H1 (cell line): ENCODE results near the gene DCTD. TPM values are rescaled to one million over a fixed set of nuclear protein-coding genes. Genes with fewer than 3 reads are reported as not detected.
A peak's percentile ranks its signal among the peaks of the same experiment; 100 is the strongest.

Source experiments
- CTCF ChIA-PET: fragments of 300-600 bp; sonication (Branson Sonifier 250); formaldehyde crosslinking; loops from one replicate; lab custom pipeline; 2021; ENCODE audit not compliant: partially characterized antibody; lab: Charles Lee
- POLR2A ChIA-PET: fragments of 300-600 bp; sonication (Branson Sonifier 250); formaldehyde crosslinking; loops from one replicate; lab custom pipeline; 2021; ENCODE audit warnings: inconsistent platforms; ENCODE audit not compliant: partially characterized antibody; lab: Charles Lee
- DNase-seq, 2 experiments: peaks; one replicate each; pipeline versions ENCODE4 v3.0.0 to v3.0.0-alpha.2; 2010 to 2022; ENCODE audit warnings: low spot score in 2 of 2, low read depth in 1 of 2, mixed read lengths in 1 of 2
- FAIRE-seq: peaks from 2 replicates; lab custom pipeline; 2011; peaks lifted over from hg19 to GRCh38; lab: Jason Lieb, UNC
- H2AFZ ChIP-seq: 2 replicates; pipeline ENCODE4 v1.8.1; 2012; ENCODE audit warnings: low read length, inconsistent platforms
- H2AK5ac ChIP-seq: 2 replicates; pipeline ENCODE4 v1.6.1; 2013; ENCODE audit warnings: low read depth, low read length
- H2BK120ac ChIP-seq: replicated peaks from 2 replicates; pipeline ENCODE3; 2013; ENCODE audit warnings: low read depth, low read length, inconsistent platforms
- H2BK12ac ChIP-seq: 2 replicates; pipeline ENCODE4 v1.6.1; 2013; ENCODE audit warnings: low read depth, low read length
- H2BK15ac ChIP-seq: 2 replicates; pipeline ENCODE4 v1.6.1; 2013; ENCODE audit warnings: low read length
- H2BK20ac ChIP-seq: 2 replicates; pipeline ENCODE4 v1.6.1; 2013; ENCODE audit warnings: low read length
- H2BK5ac ChIP-seq: 2 replicates; pipeline ENCODE4 v1.6.1; 2013; ENCODE audit warnings: low read depth, low read length
- H3K14ac ChIP-seq: 2 replicates; pipeline ENCODE4 v1.6.1; 2013; ENCODE audit warnings: inconsistent platforms; ENCODE audit not compliant: insufficient read length
- H3K18ac ChIP-seq: 2 replicates; pipeline ENCODE4 v1.6.1; 2013; ENCODE audit warnings: low read length; ENCODE audit errors: extremely low read depth
- H3K23ac ChIP-seq: 2 replicates; pipeline ENCODE4 v1.6.1; 2013; ENCODE audit warnings: inconsistent platforms; ENCODE audit not compliant: insufficient read length
- H3K23me2 ChIP-seq: 2 replicates; pipeline ENCODE4 v1.6.1; 2013; ENCODE audit warnings: low read depth, low read length
- H3K27ac ChIP-seq: 2 replicates; pipeline ENCODE4 v1.6.1; 2011; ENCODE audit warnings: low read depth, low read length, inconsistent platforms
- H3K27me3 ChIP-seq, 4 experiments: replicated peaks in 1 of 4; 1 replicate in 1 of 4; 2 replicates in 3 of 4; pipeline versions ENCODE4 v1.6.1 to v1.8.1; 2011 to 2013; ENCODE audit warnings: low read length in 3 of 4, mild to moderate bottlenecking in 3 of 4, inconsistent platforms in 2 of 4, mixed read lengths in 2 of 4, moderate library complexity in 1 of 4; ENCODE audit not compliant: control insufficient read depth in 3 of 4, insufficient read depth in 3 of 4; ENCODE audit errors: extremely low read depth in 1 of 4
- H3K36me3 ChIP-seq, 4 experiments: 2 replicates each; pipeline versions ENCODE4 v1.6.1 to v1.8.1; 2011 to 2013; ENCODE audit warnings: mild to moderate bottlenecking in 4 of 4, low read length in 3 of 4, moderate library complexity in 2 of 4, control low read depth in 1 of 4, inconsistent platforms in 1 of 4; ENCODE audit not compliant: insufficient read depth in 4 of 4, control insufficient read depth in 2 of 4
- H3K4ac ChIP-seq: replicated peaks from 2 replicates; pipeline ENCODE3; 2013; ENCODE audit warnings: low read length, low read depth, mixed read lengths, inconsistent platforms; ENCODE audit not compliant: insufficient read length
- H3K4me1 ChIP-seq, 4 experiments: replicated peaks in 1 of 4; 1 replicate in 1 of 4; 2 replicates in 3 of 4; pipeline versions ENCODE4 v1.6.1 to v1.8.1; 2011 to 2013; ENCODE audit warnings: low read length in 3 of 4, inconsistent platforms in 2 of 4, mixed read lengths in 1 of 4; ENCODE audit not compliant: insufficient read depth in 4 of 4, control insufficient read depth in 3 of 4
- H3K4me2 ChIP-seq, 2 experiments: 2 replicates each; pipeline versions ENCODE4 v1.6.1 to v1.8.1; 2011 to 2013; ENCODE audit warnings: low read depth in 2 of 2, low read length in 2 of 2, control low read depth in 1 of 2, inconsistent platforms in 1 of 2, mild to moderate bottlenecking in 1 of 2; ENCODE audit not compliant: insufficient read depth in 1 of 2
- H3K4me3 ChIP-seq, 4 experiments: fragments of 200-600, 300-600 bp in 1 of 4; sonication (generic), shearing (Covaris generic), sonication (Bioruptor Twin) in 1 of 4; 2 replicates each; pipeline versions ENCODE4 v1.5.1 to v1.8.1; 2011 to 2016; ENCODE audit warnings: low read length in 4 of 4, low read depth in 3 of 4, control low read depth in 2 of 4, inconsistent platforms in 2 of 4, mild to moderate bottlenecking in 2 of 4, mixed read lengths in 1 of 4, moderate library complexity in 1 of 4; ENCODE audit not compliant: insufficient read depth in 2 of 4; ENCODE audit errors: extremely low read depth in 1 of 4
- H3K56ac ChIP-seq: replicated peaks from 2 replicates; pipeline ENCODE3; 2013; ENCODE audit warnings: low read depth, mild to moderate bottlenecking, mixed read lengths, low read length, inconsistent platforms; ENCODE audit not compliant: insufficient read length
- H3K79me1 ChIP-seq: 2 replicates; pipeline ENCODE4 v1.6.1; 2013; ENCODE audit warnings: low read depth, low read length, control low read depth
- H3K79me2 ChIP-seq, 2 experiments: 2 replicates each; pipeline versions ENCODE4 v1.6.1 to v1.8.1; 2012 to 2013; ENCODE audit warnings: low read length in 2 of 2, mild to moderate bottlenecking in 2 of 2, inconsistent platforms in 1 of 2; ENCODE audit not compliant: insufficient read depth in 2 of 2, control insufficient read depth in 1 of 2
- H3K9ac ChIP-seq, 4 experiments: replicated peaks in 1 of 4; 1 replicate in 1 of 4; 2 replicates in 3 of 4; pipeline versions ENCODE4 v1.6.1 to v1.8.1; 2011 to 2013; ENCODE audit warnings: low read depth in 3 of 4, low read length in 3 of 4, control low read depth in 2 of 4, mild to moderate bottlenecking in 2 of 4, moderate library complexity in 2 of 4, inconsistent platforms in 1 of 4; ENCODE audit errors: extremely low read depth in 1 of 4
- H3K9me3 ChIP-seq, 2 experiments: 2 replicates each; pipeline versions ENCODE4 v1.6.1 to v1.8.1; 2012 to 2013; ENCODE audit warnings: mild to moderate bottlenecking in 2 of 2, moderate library complexity in 2 of 2, control low read depth in 1 of 2, inconsistent platforms in 1 of 2, low read depth in 1 of 2, low read length in 1 of 2, mixed read lengths in 1 of 2; ENCODE audit not compliant: insufficient read depth in 2 of 2
- H4K20me1 ChIP-seq, 2 experiments: replicated peaks in 1 of 2; 2 replicates each; pipeline versions ENCODE3 to v1.8.1; 2011 to 2013; ENCODE audit warnings: inconsistent platforms in 2 of 2, low read length in 2 of 2, mild to moderate bottlenecking in 1 of 2; ENCODE audit not compliant: insufficient read depth in 2 of 2, control insufficient read depth in 1 of 2
- H4K5ac ChIP-seq: 2 replicates; pipeline ENCODE4 v1.6.1; 2013; ENCODE audit warnings: low read length, low read depth, mixed read lengths, inconsistent platforms; ENCODE audit not compliant: insufficient read length
- H4K8ac ChIP-seq: 2 replicates; pipeline ENCODE4 v1.8.0; 2013; ENCODE audit warnings: mild to moderate bottlenecking, moderate library complexity, low read length, inconsistent platforms; ENCODE audit not compliant: insufficient read depth; ENCODE audit errors: extremely low read depth
- H4K91ac ChIP-seq: replicated peaks from 2 replicates; pipeline ENCODE3; 2013; ENCODE audit warnings: low read length, mixed read lengths, inconsistent platforms; ENCODE audit not compliant: insufficient read length
- CHD2 ChIP-seq: IDR thresholded peaks from 2 replicates; pipeline ENCODE4 v1.6.1; 2012; ENCODE audit warnings: low read length, improper control_type of control experiment
- WGBS, 2 experiments: shearing (Covaris generic) in 1 of 2; methylation state at CpG; one replicate each; pipeline versions ENCODE4 v1.1.6 to v1.1.7; 2013 to 2015; ENCODE audit warnings: low lambda C conversion rate in 2 of 2, mixed read lengths in 2 of 2, inconsistent platforms in 1 of 2, low coverage in 1 of 2, missing lambda C conversion rate in 1 of 2; ENCODE audit not compliant: insufficient replicate concordance in 2 of 2, insufficient coverage in 1 of 2, insufficient read length in 1 of 2; ENCODE audit errors: extremely low coverage in 1 of 2, missing lambda C conversion rate in 1 of 2; 5-methylcytosine and 5-hydroxymethylcytosine counted together
- polyA plus RNA-seq, 7 experiments: library from polyadenylated mRNA; depleted of rRNA in 3 of 7; stranded (reverse) in 5 of 7; unstranded in 2 of 7; fragments of >200 nt in 5 of 7; fragments of 200-250 nt in 2 of 7; gene quantifications; 1 replicate in 5 of 7; 2 replicates in 1 of 7; 4 replicates in 1 of 7; pipeline versions ENCODE4 v1.2.1 to v1.2.3, GENCODE V29; 2011 to 2013; ENCODE audit warnings: missing spikeins in 2 of 7, mixed read lengths in 2 of 7
- total RNA-seq: library from RNA; stranded (reverse); fragmentation: NEBNext Ultra II Directional; extraction: Animal tissue kit (Norgen Biotek cat#: 25700); gene quantifications from 2 replicates; pipeline ENCODE4 v1.2.1, GENCODE V29; 2021
- TF ChIP-seq, protein P1 (sequence below): IDR thresholded peaks from 2 replicates; pipeline ENCODE4 v1.6.1; 2012; ENCODE audit warnings: inconsistent platforms

The DCTD gene
- total and polyA plus RNA-seq, 2 of the 8 experiments (the other 6 are each of a cell fraction or from before 2014, with no cell fraction given): 60.2 to 69.5 TPM

DNA sequence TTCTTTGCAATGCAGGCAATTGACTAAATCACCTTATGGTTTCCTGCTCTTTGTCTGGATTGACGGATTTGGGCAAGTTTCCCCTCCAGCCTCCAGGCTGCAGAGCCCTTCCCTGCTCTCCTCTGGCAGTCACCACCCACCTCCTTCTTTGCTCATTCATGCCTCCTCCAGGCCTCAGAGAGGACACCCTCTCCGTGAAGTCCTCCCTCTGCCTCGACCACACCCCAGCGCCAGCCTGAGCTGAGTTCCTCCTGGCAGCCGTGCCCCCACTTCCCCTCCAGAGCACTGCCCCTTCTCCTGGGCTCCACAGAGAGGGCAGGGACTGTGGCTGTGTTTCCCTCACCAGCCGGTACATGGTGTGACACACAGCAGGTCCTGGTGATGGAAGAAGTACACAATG, 53.7 kb downstream of the DCTD start:
- Histone ChIP-seq H3K14ac (no peak overlapping the region), H3K9ac (no peak overlapping the region), H2BK20ac (no peak overlapping the region), H2AK5ac (no peak overlapping the region), H4K8ac (no peak overlapping the region), H2BK15ac (0 out of 2 replicates have a peak overlapping the region, but pooled peaks have one; percentile 16), H2BK120ac (no peak overlapping the region), H2AFZ (no peak overlapping the region), H3K4me1 (peaks cover 0 to 11% (median 6%) of the 10 kb centered on the region in 4 experiments; a peak in 6 of 7 replicates), H3K56ac (no peak overlapping the region), H4K5ac (no peak overlapping the region), H3K4ac (no peak overlapping the region), H3K27me3 (no peaks in the 10 kb centered on the region), H3K18ac (no peak overlapping the region), H3K27ac (no peak overlapping the region), H3K36me3 (no peaks in the 10 kb centered on the region), H3K9me3 (no peaks in the 10 kb centered on the region), H3K79me1 (no peaks in the 10 kb centered on the region), H3K23me2 (no peaks in the 10 kb centered on the region), H2BK12ac (peak overlapping the region; percentile 31; the same call in 1 of the 2 replicates), H4K91ac (no peak overlapping the region), H2BK5ac (no peak overlapping the region), H3K4me3 (no peak overlapping the region), H3K4me2 (no peak overlapping the region), H3K23ac (no peak overlapping the region), H3K79me2 (no peaks in the 10 kb centered on the region), H4K20me1 (no peaks in the 10 kb centered on the region)
- ChIA-PET CTCF (interaction anchor here (1.2 to 1.9 kb wide), 2 partner anchors 32 to 76 kb away, joined by 3 to 4 read pairs; no protein-coding TSS in a partner anchor), POLR2A (no interaction called here)
- 82% methylated on average over 6 of the region's 6 CpGs; no CpG with 5 or more reads in 1 of the 2 experiments for WGBS, 2 experiments
- no peak for TF ChIP-seq CHD2
- TF ChIP-seq, protein P1, sequence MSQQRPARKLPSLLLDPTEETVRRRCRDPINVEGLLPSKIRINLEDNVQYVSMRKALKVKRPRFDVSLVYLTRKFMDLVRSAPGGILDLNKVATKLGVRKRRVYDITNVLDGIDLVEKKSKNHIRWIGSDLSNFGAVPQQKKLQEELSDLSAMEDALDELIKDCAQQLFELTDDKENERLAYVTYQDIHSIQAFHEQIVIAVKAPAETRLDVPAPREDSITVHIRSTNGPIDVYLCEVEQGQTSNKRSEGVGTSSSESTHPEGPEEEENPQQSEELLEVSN: no peak
- DNase-seq: no peak
- FAIRE-seq: no peak
